ENCODE results near the gene CBFA2T3.

The CBFA2T3 gene

DNA sequence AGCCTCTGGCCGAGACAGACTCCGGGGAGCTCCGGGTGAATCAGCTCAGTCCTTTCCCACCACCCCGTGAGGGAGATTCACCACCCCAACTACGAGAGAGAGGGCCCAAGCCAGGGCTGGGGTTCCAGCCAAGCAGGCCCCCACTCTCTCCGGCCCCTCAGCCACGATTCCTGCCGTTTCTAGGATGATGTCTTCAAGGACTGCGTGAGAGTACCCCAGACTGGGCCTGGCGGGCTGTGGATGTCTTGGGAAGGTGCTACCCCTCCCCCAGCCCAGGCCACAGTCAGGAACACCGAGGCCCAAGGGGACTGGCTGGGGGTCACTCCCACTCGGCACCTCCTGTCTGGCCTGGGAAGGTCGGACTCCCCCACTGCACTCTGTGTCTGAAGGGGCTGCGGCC, 89.0 kb downstream of the CBFA2T3 start:
- H3K4me3 ChIP-seq (ENCODE audit: control insufficient read depth, low read depth, low read length), result no peak overlapping the region
- DNase-seq (ENCODE audit: low read depth), result no peak
- TF ChIP-seq, protein P1, sequence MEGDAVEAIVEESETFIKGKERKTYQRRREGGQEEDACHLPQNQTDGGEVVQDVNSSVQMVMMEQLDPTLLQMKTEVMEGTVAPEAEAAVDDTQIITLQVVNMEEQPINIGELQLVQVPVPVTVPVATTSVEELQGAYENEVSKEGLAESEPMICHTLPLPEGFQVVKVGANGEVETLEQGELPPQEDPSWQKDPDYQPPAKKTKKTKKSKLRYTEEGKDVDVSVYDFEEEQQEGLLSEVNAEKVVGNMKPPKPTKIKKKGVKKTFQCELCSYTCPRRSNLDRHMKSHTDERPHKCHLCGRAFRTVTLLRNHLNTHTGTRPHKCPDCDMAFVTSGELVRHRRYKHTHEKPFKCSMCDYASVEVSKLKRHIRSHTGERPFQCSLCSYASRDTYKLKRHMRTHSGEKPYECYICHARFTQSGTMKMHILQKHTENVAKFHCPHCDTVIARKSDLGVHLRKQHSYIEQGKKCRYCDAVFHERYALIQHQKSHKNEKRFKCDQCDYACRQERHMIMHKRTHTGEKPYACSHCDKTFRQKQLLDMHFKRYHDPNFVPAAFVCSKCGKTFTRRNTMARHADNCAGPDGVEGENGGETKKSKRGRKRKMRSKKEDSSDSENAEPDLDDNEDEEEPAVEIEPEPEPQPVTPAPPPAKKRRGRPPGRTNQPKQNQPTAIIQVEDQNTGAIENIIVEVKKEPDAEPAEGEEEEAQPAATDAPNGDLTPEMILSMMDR (conservative IDR thresholded peaks at IDR 0.05; ENCODE audit: control insufficient read depth, insufficient read depth, low read depth, low read length), result no peak

DNA sequence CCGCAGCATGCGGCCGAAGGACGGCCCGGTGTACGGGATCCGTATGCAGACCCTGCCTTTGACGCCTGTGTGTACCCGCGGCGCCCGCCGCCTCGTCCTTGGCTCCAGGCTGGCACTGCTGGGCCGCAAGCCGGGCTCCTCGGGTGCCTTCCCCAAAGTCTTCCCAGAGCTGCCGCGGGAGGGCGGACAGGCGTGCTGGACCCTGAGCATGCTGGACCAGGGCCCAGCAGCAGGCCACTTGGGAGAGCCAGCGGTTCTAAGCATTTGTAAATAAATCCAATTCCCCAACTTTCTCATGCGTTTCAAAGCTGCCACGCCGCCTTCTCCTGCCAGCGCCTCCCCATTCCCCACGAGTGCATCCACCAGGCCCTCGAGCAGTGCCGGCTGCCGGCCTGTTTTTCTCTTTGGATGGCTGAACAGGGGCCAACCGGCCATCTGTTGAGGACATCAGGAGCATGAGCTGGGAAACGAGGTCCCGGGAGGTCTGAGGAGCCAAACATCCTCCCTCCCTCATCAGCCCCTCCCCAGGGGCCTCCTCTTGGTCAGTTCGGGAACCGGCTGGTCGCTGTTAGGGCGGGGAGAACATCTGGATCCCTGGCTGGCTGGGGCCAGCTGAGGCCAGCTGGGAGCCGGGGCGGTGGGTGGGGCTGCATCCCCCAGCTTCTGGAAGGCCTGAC, 90.0 kb downstream of the CBFA2T3 start:
- TF ChIP-seq, protein P1 (conservative IDR thresholded peaks at IDR 0.05; ENCODE audit: control insufficient read depth, insufficient read depth, low read depth, low read length), result no peak
- peak; percentile 57 for DNase-seq (ENCODE audit: low read depth)
- no peak overlapping the region for H3K4me3 ChIP-seq (ENCODE audit: control insufficient read depth, low read depth, low read length)

DNA sequence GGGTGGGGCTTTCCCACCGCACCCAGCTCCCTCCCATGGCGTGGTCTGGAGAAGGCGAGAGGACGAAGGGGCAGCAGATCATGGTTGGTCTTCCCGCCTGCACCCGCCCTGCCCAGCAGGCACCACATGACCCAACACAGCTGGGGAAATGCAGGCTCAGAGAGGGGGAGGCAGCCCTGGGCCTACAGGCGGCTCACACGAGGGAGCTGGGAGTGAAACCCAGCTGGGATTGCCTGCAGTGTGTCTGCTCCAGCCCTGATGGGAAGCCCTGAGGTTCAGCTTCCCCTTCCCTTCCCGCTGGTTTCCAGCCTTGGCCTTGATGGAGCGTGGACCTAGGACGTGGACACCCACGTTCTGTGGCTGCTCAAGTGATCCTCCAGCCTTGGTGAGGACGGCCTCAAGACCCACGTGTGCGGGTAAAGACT, 90.6 kb downstream of the CBFA2T3 start:
- no peak for DNase-seq (ENCODE audit: low read depth)
- TF ChIP-seq, protein P1 (conservative IDR thresholded peaks at IDR 0.05; ENCODE audit: control insufficient read depth, insufficient read depth, low read depth, low read length), result no peak
- no peak overlapping the region for H3K4me3 ChIP-seq (ENCODE audit: control insufficient read depth, low read depth, low read length)

DNA sequence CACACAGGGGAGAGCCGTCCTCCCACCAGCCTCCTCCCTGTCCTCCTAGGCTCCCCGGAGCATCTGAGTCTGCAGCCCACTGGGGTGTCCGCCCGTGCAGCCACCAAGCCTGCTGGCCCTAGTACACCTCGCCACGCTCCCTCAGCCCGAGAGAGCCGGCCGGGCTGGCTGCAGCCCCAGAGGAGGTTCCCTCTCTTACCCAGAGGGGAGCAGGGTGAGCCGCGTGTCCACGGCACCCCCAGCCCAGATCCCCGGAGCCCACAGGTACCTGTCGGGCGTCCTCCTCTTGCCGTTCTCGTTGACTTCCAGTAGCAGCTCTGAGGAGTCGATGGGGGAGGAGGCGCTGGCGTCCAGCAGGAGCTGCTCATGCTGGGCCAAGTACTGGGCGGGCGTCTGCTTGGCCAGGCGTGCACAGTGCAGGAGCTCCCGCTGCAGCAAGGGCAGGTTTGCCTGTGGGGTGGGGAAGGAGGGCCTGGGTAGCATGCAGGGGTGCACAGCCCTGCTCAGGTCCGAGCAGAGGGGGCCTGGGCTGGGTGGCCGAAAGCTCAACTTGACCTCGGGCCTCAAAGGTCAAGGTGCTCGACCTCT, 91.2 kb downstream of the CBFA2T3 start:
- no peak for DNase-seq (ENCODE audit: low read depth)
- TF ChIP-seq, protein P1 (conservative IDR thresholded peaks at IDR 0.05; ENCODE audit: control insufficient read depth, insufficient read depth, low read depth, low read length), result no peak

DNA sequence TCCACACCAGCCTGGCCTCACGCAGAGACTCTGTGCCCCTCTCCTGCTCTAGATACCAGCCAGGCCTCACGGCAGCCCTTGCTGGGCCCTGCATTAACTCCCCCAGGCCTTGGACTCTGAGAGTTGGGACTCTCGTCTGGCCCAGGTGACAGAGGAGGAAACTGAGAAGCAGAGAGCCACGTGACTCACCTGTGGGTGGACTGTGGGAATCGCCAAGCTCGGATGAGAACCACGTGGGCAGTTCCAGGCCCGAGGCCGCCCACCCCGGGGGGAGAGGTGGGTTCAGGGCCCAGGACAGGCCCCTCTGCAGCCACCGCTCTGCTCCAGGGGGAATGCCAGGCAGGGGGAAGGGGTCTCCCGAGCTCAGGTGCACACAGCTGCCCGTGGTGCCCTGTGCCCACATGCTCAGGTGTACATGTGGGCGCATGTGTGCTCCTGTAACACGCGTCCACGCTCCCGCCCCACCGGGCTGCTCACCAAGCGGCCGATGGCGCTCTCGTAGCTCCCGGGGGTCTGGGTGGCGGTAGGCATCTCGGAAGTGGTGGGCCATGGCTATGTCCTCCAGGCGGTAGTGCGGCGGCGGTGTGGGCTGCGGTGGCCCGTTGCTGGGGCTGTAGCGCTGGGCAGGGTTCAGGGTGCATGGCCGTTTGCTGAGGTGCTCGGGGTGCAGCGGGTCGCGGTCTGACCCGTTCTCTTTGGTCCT, 92.3 kb downstream of the CBFA2T3 start:
- H3K4me3 ChIP-seq (ENCODE audit: control insufficient read depth, low read depth, low read length), result no peak overlapping the region
- no peak for DNase-seq (ENCODE audit: low read depth)
- TF ChIP-seq, protein P1 (conservative IDR thresholded peaks at IDR 0.05; ENCODE audit: control insufficient read depth, insufficient read depth, low read depth, low read length), result no peak

More for the DNA sequence above, 91.2 kb downstream of the CBFA2T3 start:
- no peak overlapping the region for H3K4me3 ChIP-seq (ENCODE audit: control insufficient read depth, low read depth, low read length)

DNA sequence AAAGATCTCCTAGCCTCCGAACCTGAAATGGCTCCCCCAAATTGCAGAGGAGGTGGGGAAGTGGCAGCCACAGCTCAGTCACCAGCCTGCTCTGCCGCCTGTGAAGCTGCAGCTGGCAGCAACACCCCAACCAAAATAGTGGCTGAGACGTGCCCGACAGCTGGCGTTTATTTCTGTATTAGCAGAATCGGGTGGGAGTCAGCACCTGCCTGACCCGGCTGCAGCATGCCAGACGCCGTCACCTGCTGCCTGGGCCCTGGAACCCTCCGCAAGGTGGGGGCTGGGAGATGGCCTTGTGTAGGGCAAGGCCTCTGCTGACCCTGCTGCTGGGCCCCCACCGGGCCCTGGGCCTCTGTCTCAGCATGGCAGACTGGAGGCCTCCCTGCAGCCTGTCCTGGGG, 93.1 kb downstream of the CBFA2T3 start:
- TF ChIP-seq, protein P1 (conservative IDR thresholded peaks at IDR 0.05; ENCODE audit: control insufficient read depth, insufficient read depth, low read depth, low read length), result no peak
- no peak overlapping the region for H3K4me3 ChIP-seq (ENCODE audit: control insufficient read depth, low read depth, low read length)
- no peak for DNase-seq (ENCODE audit: low read depth)
